ENCODE measurements around the gene PPT2. TPM values are rescaled to one million over a fixed set of nuclear protein-coding genes. Genes with fewer than 3 reads are reported as not detected.

Gene PPT2
- polyA plus RNA-seq, 1 donor from 2014 or later: 330 TPM

GRCh38 chr6:32182555-32182981 lies 28.6 kb downstream of the PPT2 start:
- Histone ChIP-seq H3K9ac (ENCODE audit: low read length) (no peak overlapping the region), H3K36me3 (ENCODE audit: insufficient read depth, low read length) (no peaks in the 10 kb centered on the region)
- TF ChIP-seq EZH2 (IDR thresholded peaks at IDR 0.05; ENCODE audit: borderline replicate concordance, insufficient read depth, low read length, poor library complexity, severe bottlenecking): no peak
- TF ChIP-seq REST (IDR thresholded peaks at IDR 0.05; ENCODE audit: borderline replicate concordance): no peak
- TF ChIP-seq RAD21 (conservative IDR thresholded peaks at IDR 0.05): no peak
- TF ChIP-seq TAF1 (IDR thresholded peaks at IDR 0.05; ENCODE audit: low read depth): no peak
- no peak for TF ChIP-seq EP300 (conservative IDR thresholded peaks at IDR 0.05; ENCODE audit: poor library complexity, severe bottlenecking)
- TF ChIP-seq POLR2AphosphoS5 (IDR thresholded peaks at IDR 0.05): no peak
- TF ChIP-seq CTCF (IDR thresholded peaks at IDR 0.05; ENCODE audit: poor library complexity, severe bottlenecking): no peak
- TF ChIP-seq SMC3 (conservative IDR thresholded peaks at IDR 0.05; ENCODE audit: poor library complexity): no peak
- no peak for TF ChIP-seq MXI1 (conservative IDR thresholded peaks at IDR 0.05; ENCODE audit: poor library complexity, severe bottlenecking)

GRCh38 chr6:32183030-32183429 lies 29.1 kb downstream of the PPT2 start:
- no peaks in the 10 kb centered on the region for H3K36me3 ChIP-seq (ENCODE audit: insufficient read depth, low read length)
- no peak for TF ChIP-seq TAF1 (IDR thresholded peaks at IDR 0.05; ENCODE audit: low read depth)
- TF ChIP-seq EZH2 (IDR thresholded peaks at IDR 0.05; ENCODE audit: borderline replicate concordance, insufficient read depth, low read length, poor library complexity, severe bottlenecking): no peak
- TF ChIP-seq RAD21 (conservative IDR thresholded peaks at IDR 0.05): no peak
- no peak for TF ChIP-seq EP300 (conservative IDR thresholded peaks at IDR 0.05; ENCODE audit: poor library complexity, severe bottlenecking)
- TF ChIP-seq POLR2AphosphoS5 (IDR thresholded peaks at IDR 0.05): no peak
- no peak for TF ChIP-seq MXI1 (conservative IDR thresholded peaks at IDR 0.05; ENCODE audit: poor library complexity, severe bottlenecking)
- no peak for TF ChIP-seq REST (IDR thresholded peaks at IDR 0.05; ENCODE audit: borderline replicate concordance)
- TF ChIP-seq SMC3 (conservative IDR thresholded peaks at IDR 0.05; ENCODE audit: poor library complexity): no peak
- no peak for TF ChIP-seq CTCF (IDR thresholded peaks at IDR 0.05; ENCODE audit: poor library complexity, severe bottlenecking)

More at GRCh38 chr6:32182555-32182981, 28.6 kb downstream of the PPT2 start:
- H2AFZ ChIP-seq (ENCODE audit: low read depth, low read length): no peak overlapping the region
- H3K27me3 ChIP-seq (ENCODE audit: insufficient read depth, low read depth, low read length): no peaks in the 10 kb centered on the region
- no peaks in the 10 kb centered on the region for H3K9me2 ChIP-seq (ENCODE audit: insufficient read depth, low read length)
- H3K9me3 ChIP-seq (ENCODE audit: low read length): no peaks in the 10 kb centered on the region
- H3F3A ChIP-seq (ENCODE audit: insufficient read depth, low read length, poor library complexity, severe bottlenecking): no peaks in the 10 kb centered on the region
- H3K79me2 ChIP-seq (replicated peaks; ENCODE audit: insufficient read depth, low read length): peaks cover 19% of the 10 kb centered on the region
- no peak overlapping the region for H3K27ac ChIP-seq (ENCODE audit: low read length)
- no peak overlapping the region for H3K4me2 ChIP-seq (ENCODE audit: low read length)
- no peak overlapping the region for H3K4me3 ChIP-seq (ENCODE audit: low read length)
- no peaks in the 10 kb centered on the region for H4K20me1 ChIP-seq (ENCODE audit: insufficient read depth)

More at GRCh38 chr6:32183030-32183429, 29.1 kb downstream of the PPT2 start:
- Histone ChIP-seq H3K27me3 (ENCODE audit: insufficient read depth, low read depth, low read length) (no peaks in the 10 kb centered on the region), H3K9me3 (ENCODE audit: low read length) (no peaks in the 10 kb centered on the region), H3K4me2 (ENCODE audit: low read length) (no peak overlapping the region), H3K4me3 (ENCODE audit: low read length) (no peak overlapping the region), H3K27ac (ENCODE audit: low read length) (no peak overlapping the region), H4K20me1 (ENCODE audit: insufficient read depth) (no peaks in the 10 kb centered on the region), H2AFZ (ENCODE audit: low read depth, low read length) (no peak overlapping the region), H3K9me2 (ENCODE audit: insufficient read depth, low read length) (no peaks in the 10 kb centered on the region), H3F3A (ENCODE audit: insufficient read depth, low read length, poor library complexity, severe bottlenecking) (no peaks in the 10 kb centered on the region), H3K79me2 (replicated peaks; ENCODE audit: insufficient read depth, low read length) (peaks cover 19% of the 10 kb centered on the region), H3K9ac (ENCODE audit: low read length) (no peak overlapping the region)

Data from neural cell (in vitro differentiated cells).